ENCODE data around the gene SUCLG1. TPM values are rescaled to one million over a fixed set of nuclear protein-coding genes. Genes with fewer than 3 reads are reported as not detected.

The SUCLG1 gene
- total and polyA plus RNA-seq, 2 of the 4 experiments (the other 2 are of a cell fraction): 50.5 to 52.7 TPM

- ChIA-PET CTCF (interaction anchor here (1.1 kb wide), 1 partner anchor 16 kb away, joined by 3 read pairs; no protein-coding TSS in a partner anchor), POLR2A (ENCODE audit: unreplicated experiment) (no interaction called here)
- Histone ChIP-seq H2BK120ac (ENCODE audit: low read depth, low read length) (no peak overlapping the region), H3K14ac (replicated peaks; ENCODE audit: low read depth, low read length) (no peak overlapping the region), H4K91ac (ENCODE audit: insufficient read depth, low read depth, low read length) (no peak overlapping the region), H3K36me3 (ENCODE audit: control insufficient read depth, insufficient read depth, low read length) (peaks cover 13% of the 10 kb centered on the region), H4K5ac (ENCODE audit: low read depth, low read length) (no peak overlapping the region), H2BK15ac (ENCODE audit: low read depth, low read length) (no peak overlapping the region), H3K9me1 (ENCODE audit: insufficient read depth, low read length) (peaks cover 9% of the 10 kb centered on the region), H3K27ac (ENCODE audit: insufficient read depth, low read length) (no peak overlapping the region), H4K20me1 (ENCODE audit: insufficient read depth, low read length) (no peaks in the 10 kb centered on the region), H2AFZ (replicated peaks; ENCODE audit: low read length, poor library complexity) (no peak overlapping the region), H3K18ac (ENCODE audit: low read depth, low read length) (no peak overlapping the region), H3K23ac (ENCODE audit: low read depth, low read length) (no peak overlapping the region), H3K4me1 (ENCODE audit: control insufficient read depth, insufficient read depth, low read length) (peaks cover 4% of the 10 kb centered on the region), H2BK20ac (ENCODE audit: low read depth, low read length) (no peak overlapping the region), H3K27me3 (ENCODE audit: control insufficient read depth, insufficient read depth, low read length) (no peaks in the 10 kb centered on the region), H2AK5ac (ENCODE audit: low read depth, low read length) (no peak overlapping the region), H3K9me3 (ENCODE audit: control insufficient read depth, insufficient read depth, low read length) (no peaks in the 10 kb centered on the region), H3K79me1 (ENCODE audit: low read depth in 1 of 2, low read length in 2 of 2) (no peaks in the 10 kb centered on the region), H3K4ac (ENCODE audit: low read depth, low read length) (no peak overlapping the region), H3K4me2 (ENCODE audit: low read depth, low read length) (no peak overlapping the region), H2BK5ac (ENCODE audit: low read depth, low read length, poor library complexity, severe bottlenecking) (no peak overlapping the region), H4K8ac (ENCODE audit: low read depth in 2 of 2, low read length in 2 of 2) (no peak overlapping the region), H3K9ac (ENCODE audit: low read depth, low read length) (no peak overlapping the region), H3K56ac (ENCODE audit: extremely low read depth, insufficient read depth, low read length) (no peak overlapping the region), H2AK9ac (replicated peaks; ENCODE audit: low read depth, low read length, poor library complexity) (no peak overlapping the region), H3K4me3 (ENCODE audit: insufficient read depth, low read depth, low read length) (no peak overlapping the region)
- dilution Hi-C loops (cut with HindIII; ENCODE audit: low sequenced_read_pairs, unreplicated experiment): no loop called here
- no TSS peak for BruUV-seq (replicated peaks)
- ATAC-seq (ENCODE audit: low read depth): no peak
- DNase-seq: no peak
- in situ Hi-C loops (cut with MboI; ENCODE audit: low sequenced_read_pairs): no loop called here
- TF ChIP-seq POLR2A (IDR thresholded peaks at IDR 0.05; ENCODE audit: low read depth, low read length): no peak
- intact Hi-C loops (cut with micrococcal nuclease): no loop called here
- WGBS, 2 experiments (ENCODE audit: extremely low coverage in 2 of 2, insufficient read length in 1 of 2): no CpG with 5 or more reads among the region's 3 CpGs
Observed at GRCh38 chr2:84425310-84425709, 33.8 kb downstream of the SUCLG1 start.

All from IMR-90 (cell line).